Activated CD8-positive, alpha-beta T cell treated with anti-CD3 and anti-CD28 coated beads for 36 hours (primary cell): Measurements from ENCODE around the gene IGFL1. TPM values are rescaled to one million over a fixed set of nuclear protein-coding genes. Genes with fewer than 3 reads are reported as not detected.
"Not testable (repeated sequence)": the region's sequence is repeated elsewhere in the genome, so short reads cannot be mapped to it uniquely, and the experiment has no call there.

Experiments used
- ATAC-seq: fragments of 200-7000 bp; cut with Tn5 transposase; one replicate; pipeline ENCODE4 v1.10.0; 2021; ENCODE audit warnings: mild to moderate bottlenecking, moderate library complexity
- CTCF ChIA-PET: fragments of 350-600 bp; sonication (Branson Sonifier 250); formaldehyde crosslinking; loops from one replicate; lab custom pipeline; 2021; ENCODE audit warnings: antibody characterized with exemption; lab: Charles Lee
- POLR2A ChIA-PET: fragments of 350-600 bp; sonication (Branson Sonifier 250); formaldehyde crosslinking; loops from one replicate; lab custom pipeline; 2021; ENCODE audit warnings: antibody characterized with exemption; lab: Charles Lee
- DNase-seq: peaks from one replicate; pipeline ENCODE4 v3.0.0-alpha.2; 2020
- H3K27ac Mint-ChIP-seq: one replicate; pipeline ENCODE4 v1.8.0; 2021; ENCODE audit warnings: mild to moderate bottlenecking, mixed read lengths
- H3K27me3 Mint-ChIP-seq: one replicate; pipeline ENCODE4 v1.8.0; 2021; ENCODE audit warnings: mixed read lengths
- H3K36me3 Mint-ChIP-seq: one replicate; pipeline ENCODE4 v1.8.0; 2021; ENCODE audit warnings: low read depth, mixed read lengths
- H3K4me1 Mint-ChIP-seq: one replicate; pipeline ENCODE4 v1.8.0; 2021; ENCODE audit warnings: low read depth, mixed read lengths
- H3K4me3 Mint-ChIP-seq: one replicate; pipeline ENCODE4 v1.8.0; 2021; ENCODE audit warnings: mild to moderate bottlenecking, moderate library complexity, mixed read lengths
- H3K9me3 Mint-ChIP-seq: one replicate; pipeline ENCODE4 v1.8.0; 2021; ENCODE audit warnings: mixed read lengths
- intact Hi-C: fragments of 100-400 bp; cut with micrococcal nuclease; formaldehyde crosslinking; loops from one replicate; pipeline ENCODE4 v1.10.0; 2022
- total RNA-seq, 2 experiments: library from RNA; stranded (reverse); gene quantifications; one replicate each; pipeline ENCODE4 v1.2.3, GENCODE V29; 2021
- TF ChIP-seq, protein P1 (sequence below): fragments of 200-600 bp; IDR thresholded peaks from one replicate; pipeline ENCODE4 v1.8.0; 2022; ENCODE audit warnings: antibody characterized with exemption, mild to moderate bottlenecking

The IGFL1 gene
- total RNA-seq, 2 experiments from 2014 or later = not detected

DNA sequence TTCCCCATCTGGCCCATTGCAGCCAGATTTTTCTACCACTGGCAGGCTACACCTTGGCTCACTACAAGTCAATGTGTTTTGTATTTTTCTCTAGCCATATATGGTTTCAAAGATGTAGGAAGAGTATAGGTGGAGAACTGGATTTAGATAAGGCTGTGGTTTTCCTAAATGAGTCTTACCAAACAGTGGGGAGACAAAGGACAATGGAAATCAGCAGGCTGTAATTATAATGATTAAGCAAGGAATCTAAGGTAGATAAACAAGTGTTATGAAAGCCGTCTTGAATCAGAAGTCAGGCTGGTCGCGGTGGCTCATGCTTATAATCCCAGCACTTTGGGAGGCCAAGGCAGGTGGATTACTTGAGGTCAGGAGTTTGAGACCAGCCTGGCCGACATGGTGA is 11.2 kb downstream of the IGFL1 start:
- TF ChIP-seq, protein P1, sequence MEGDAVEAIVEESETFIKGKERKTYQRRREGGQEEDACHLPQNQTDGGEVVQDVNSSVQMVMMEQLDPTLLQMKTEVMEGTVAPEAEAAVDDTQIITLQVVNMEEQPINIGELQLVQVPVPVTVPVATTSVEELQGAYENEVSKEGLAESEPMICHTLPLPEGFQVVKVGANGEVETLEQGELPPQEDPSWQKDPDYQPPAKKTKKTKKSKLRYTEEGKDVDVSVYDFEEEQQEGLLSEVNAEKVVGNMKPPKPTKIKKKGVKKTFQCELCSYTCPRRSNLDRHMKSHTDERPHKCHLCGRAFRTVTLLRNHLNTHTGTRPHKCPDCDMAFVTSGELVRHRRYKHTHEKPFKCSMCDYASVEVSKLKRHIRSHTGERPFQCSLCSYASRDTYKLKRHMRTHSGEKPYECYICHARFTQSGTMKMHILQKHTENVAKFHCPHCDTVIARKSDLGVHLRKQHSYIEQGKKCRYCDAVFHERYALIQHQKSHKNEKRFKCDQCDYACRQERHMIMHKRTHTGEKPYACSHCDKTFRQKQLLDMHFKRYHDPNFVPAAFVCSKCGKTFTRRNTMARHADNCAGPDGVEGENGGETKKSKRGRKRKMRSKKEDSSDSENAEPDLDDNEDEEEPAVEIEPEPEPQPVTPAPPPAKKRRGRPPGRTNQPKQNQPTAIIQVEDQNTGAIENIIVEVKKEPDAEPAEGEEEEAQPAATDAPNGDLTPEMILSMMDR = no peak
- H3K27me3 Mint-ChIP-seq = peaks cover 43% of the 10 kb centered on the region
- no peaks in the 10 kb centered on the region for H3K9me3 Mint-ChIP-seq
- CTCF ChIA-PET = interaction anchor here (1.1 to 1.5 kb wide), 2 partner anchors 162 to 212 kb away, joined by 3 to 7 read pairs; no protein-coding TSS in a partner anchor
- H3K4me3 Mint-ChIP-seq = no peak overlapping the region
- H3K27ac Mint-ChIP-seq = no peak overlapping the region
- POLR2A ChIA-PET = no interaction called here
- intact Hi-C loops = no loop called here
- H3K4me1 Mint-ChIP-seq = no peaks in the 10 kb centered on the region
- H3K36me3 Mint-ChIP-seq = no peaks in the 10 kb centered on the region
- ATAC-seq (no peak), DNase-seq (no peak)

- ATAC-seq (no peak), DNase-seq (no peak)
- ChIA-PET POLR2A (no interaction called here), CTCF (no interaction called here)
- Mint-ChIP-seq H3K4me3 (no peak overlapping the region), H3K27me3 (peaks cover 44% of the 10 kb centered on the region), H3K27ac (no peak overlapping the region), H3K9me3 (no peaks in the 10 kb centered on the region), H3K36me3 (no peaks in the 10 kb centered on the region), H3K4me1 (no peaks in the 10 kb centered on the region)
- TF ChIP-seq, protein P1 = no peak
- intact Hi-C loops = no loop called here
Observed at GRCh38 chr19:46241626-46242025, 12.1 kb downstream of the IGFL1 start.

GRCh38 chr19:46243081-46243654 is 13.6 kb downstream of the IGFL1 start:
- POLR2A ChIA-PET, H3K4me1 Mint-ChIP-seq, intact Hi-C loops, CTCF ChIA-PET, H3K4me3 Mint-ChIP-seq, DNase-seq, H3K27ac Mint-ChIP-seq, H3K36me3 Mint-ChIP-seq, ATAC-seq, H3K9me3 Mint-ChIP-seq: not testable (repeated sequence)
- peaks cover 47% of the 10 kb centered on the region for H3K27me3 Mint-ChIP-seq

GRCh38 chr19:46250076-46250735 is 20.7 kb downstream of the IGFL1 start:
- ChIA-PET POLR2A (interaction anchor here (1.1 to 1.5 kb wide), 2 partner anchors 12 to 126 kb away, joined by 3 to 5 read pairs; no protein-coding TSS in a partner anchor), CTCF (interaction anchor here (0.9 kb wide), 1 partner anchor 15 kb away, joined by 4 read pairs; no protein-coding TSS in a partner anchor)
- Mint-ChIP-seq H3K27me3 (peaks cover 42% of the 10 kb centered on the region), H3K4me3 (no peak overlapping the region), H3K27ac (no peak overlapping the region), H3K4me1 (no peaks in the 10 kb centered on the region), H3K36me3 (no peaks in the 10 kb centered on the region), H3K9me3 (no peaks in the 10 kb centered on the region)
- TF ChIP-seq, protein P1 = no peak
- ATAC-seq (no peak), DNase-seq (no peak)
- intact Hi-C loops = no loop called here

DNA sequence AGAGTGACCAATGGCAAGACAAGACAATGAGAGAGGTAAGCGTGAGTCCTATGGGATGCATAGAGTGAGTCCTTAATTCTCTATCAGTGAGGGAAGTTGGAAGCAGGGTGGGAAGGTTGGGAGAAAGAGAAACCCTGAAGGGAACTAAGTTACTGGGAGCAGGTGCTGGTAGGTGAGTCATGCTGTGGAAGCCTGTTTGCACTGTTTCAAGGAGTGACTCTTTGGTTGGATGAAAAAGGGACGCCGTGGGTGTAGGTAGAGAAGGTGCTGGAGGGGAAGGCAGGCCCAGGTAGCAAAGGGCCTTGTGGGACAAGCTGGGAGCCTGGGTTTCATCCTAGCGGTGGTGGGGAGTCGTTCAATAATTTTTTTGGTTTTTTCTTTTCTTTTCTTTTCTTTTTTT is 21.9 kb downstream of the IGFL1 start:
- CTCF ChIA-PET = no interaction called here
- intact Hi-C loops = no loop called here
- no peak for DNase-seq
- ATAC-seq = no peak
- H3K9me3 Mint-ChIP-seq = no peaks in the 10 kb centered on the region
- no peak overlapping the region for H3K27ac Mint-ChIP-seq
- POLR2A ChIA-PET = interaction anchor here (0.6 kb wide), 1 partner anchor 1157 kb away, joined by 3 read pairs; no protein-coding TSS in a partner anchor
- no peak overlapping the region for H3K4me3 Mint-ChIP-seq
- no peaks in the 10 kb centered on the region for H3K36me3 Mint-ChIP-seq
- H3K27me3 Mint-ChIP-seq = peaks cover 46% of the 10 kb centered on the region
- no peaks in the 10 kb centered on the region for H3K4me1 Mint-ChIP-seq
- TF ChIP-seq, protein P1 = no peak
